HCT116 (cell line): ENCODE measurements around the gene SPRR4. TPM values are rescaled to one million over a fixed set of nuclear protein-coding genes. Genes with fewer than 3 reads are reported as not detected.

Experiments
- ATAC-seq: fragments of 200-7000 bp; cut with Tn5 transposase; 2 replicates; pipeline ENCODE4 v1.9.1; 2020; ENCODE audit warnings: mild to moderate bottlenecking, moderate library complexity
- BruUV-seq: library from RNA; stranded (reverse); fragments of 400-500 nt; replicated peaks from 2 replicates; lab custom pipeline; 2021; lab: Mats Ljungman, UMichigan
- CTCF ChIA-PET: fragments of 300-600 bp; sonication (Branson Sonifier 250); formaldehyde crosslinking; loops from one replicate; lab custom pipeline; 2021; ENCODE audit warnings: antibody characterized with exemption; lab: Charles Lee
- POLR2A ChIA-PET: fragments of 300-600, 350-600 bp; sonication (Branson Sonifier 250); formaldehyde crosslinking; loops from one replicate; lab custom pipeline; 2021; ENCODE audit warnings: antibody characterized with exemption; lab: Charles Lee
- RAD21 ChIA-PET, 2 experiments: fragments of 300-600 bp; sonication (Branson Sonifier 250); formaldehyde crosslinking; loops; one replicate each; lab custom pipeline; 2023; ENCODE audit warnings: low total read pairs in 2 of 2; ENCODE audit not compliant: uncharacterized antibody in 2 of 2, unreplicated experiment in 2 of 2, low non-redundant PET in 1 of 2; lab: Charles Lee
- DNase-seq: peaks from one replicate; pipeline ENCODE4 v3.0.0-alpha.2; 2010; ENCODE audit warnings: low read depth, low spot score
- H2AFZ ChIP-seq: fragments of 200-600 bp; shearing (Covaris generic), sonication (generic); 2 replicates; pipeline ENCODE4 v1.6.1; 2017; ENCODE audit warnings: low read depth, mixed run types, mixed read lengths, antibody characterized with exemption, low read length; ENCODE audit not compliant: poor library complexity, severe bottlenecking
- H3K27ac ChIP-seq: 2 replicates; pipeline ENCODE4 v1.5.1; 2012; ENCODE audit warnings: low read depth, low read length
- H3K27me3 ChIP-seq: fragments of 200-600 bp; sonication (generic); 2 replicates; pipeline ENCODE4 v1.6.1; 2016; ENCODE audit warnings: mixed run types, low read length, mixed read lengths; ENCODE audit not compliant: insufficient read depth
- H3K36me3 ChIP-seq, 2 experiments: fragments of 200-500 bp in 1 of 2; fragments of 200-600 bp in 1 of 2; sonication (Bioruptor generic) in 1 of 2; sonication (generic) in 1 of 2; 2 replicates each; pipeline versions ENCODE4 v1.5.1 to v1.6.1; 2014 to 2016; ENCODE audit warnings: low read length in 2 of 2, inconsistent platforms in 1 of 2, mixed read lengths in 1 of 2, mixed run types in 1 of 2; ENCODE audit not compliant: insufficient read depth in 2 of 2, control insufficient read depth in 1 of 2
- H3K4me1 ChIP-seq, 2 experiments: fragments of 200-600 bp in 1 of 2; sonication (generic) in 1 of 2; 2 replicates each; pipeline versions ENCODE4 v1.5.1 to v1.6.1; 2012 to 2017; ENCODE audit warnings: low read length in 2 of 2, inconsistent platforms in 1 of 2, mild to moderate bottlenecking in 1 of 2, mixed read lengths in 1 of 2, mixed run types in 1 of 2, moderate library complexity in 1 of 2; ENCODE audit not compliant: insufficient read depth in 2 of 2, control insufficient read depth in 1 of 2
- H3K4me2 ChIP-seq: fragments of 200-600 bp; sonication (generic); 2 replicates; pipeline ENCODE4 v1.6.1; 2017; ENCODE audit warnings: mixed run types, low read length, mixed read lengths
- H3K4me3 ChIP-seq, 2 experiments: fragments of 200-600 bp in 1 of 2; sonication (generic) in 1 of 2; replicated peaks in 1 of 2; 2 replicates each; pipeline ENCODE4 v1.5.1; 2011 to 2016; ENCODE audit warnings: low read length in 2 of 2, control low read depth in 1 of 2, low read depth in 1 of 2, mild to moderate bottlenecking in 1 of 2, mixed read lengths in 1 of 2, mixed run types in 1 of 2
- H3K79me2 ChIP-seq: fragments of 200-600 bp; sonication (generic); 2 replicates; pipeline ENCODE4 v1.6.1; 2017; ENCODE audit warnings: mild to moderate bottlenecking, mixed run types, low read length, moderate library complexity, mixed read lengths; ENCODE audit not compliant: insufficient read depth
- H3K9ac ChIP-seq: fragments of 200-600 bp; sonication (generic); 2 replicates; pipeline ENCODE4 v1.6.1; 2016; ENCODE audit warnings: low read length, mixed read lengths
- H3K9me2 ChIP-seq: fragments of 200-600 bp; sonication (generic), shearing (Covaris generic); 2 replicates; pipeline ENCODE4 v1.6.1; 2017; ENCODE audit warnings: mixed run types, mild to moderate bottlenecking, moderate library complexity; ENCODE audit not compliant: insufficient read depth
- H3K9me3 ChIP-seq, 2 experiments: fragments of 200-500 bp in 1 of 2; fragments of 200-600 bp in 1 of 2; sonication (Bioruptor generic) in 1 of 2; sonication (generic) in 1 of 2; 2 replicates each; pipeline ENCODE4 v1.6.1; 2014 to 2017; ENCODE audit warnings: low read length in 2 of 2, mixed read lengths in 2 of 2, inconsistent platforms in 1 of 2, low read depth in 1 of 2, mild to moderate bottlenecking in 1 of 2, mixed run types in 1 of 2, moderate library complexity in 1 of 2; ENCODE audit not compliant: control insufficient read depth in 1 of 2, insufficient read depth in 1 of 2
- H4K20me1 ChIP-seq: fragments of 200-600 bp; sonication (generic), shearing (Covaris generic); 2 replicates; pipeline ENCODE4 v1.6.1; 2017; ENCODE audit warnings: mixed run types, mild to moderate bottlenecking, moderate library complexity; ENCODE audit not compliant: insufficient read depth
- ATF3 ChIP-seq: IDR thresholded peaks from 2 replicates; pipeline ENCODE4 v1.6.1; 2012
- CEBPB ChIP-seq: IDR thresholded peaks from 2 replicates; pipeline ENCODE4 v1.6.1; 2012; ENCODE audit warnings: low read depth
- EGR1 ChIP-seq: IDR thresholded peaks from 2 replicates; pipeline ENCODE4 v1.6.1; 2012; ENCODE audit warnings: low read depth
- ELF1 ChIP-seq: IDR thresholded peaks from 2 replicates; pipeline ENCODE4 v1.6.1; 2012; ENCODE audit warnings: low read depth, borderline replicate concordance
- EZH2phosphoT487 ChIP-seq: fragments of 200-600 bp; IDR thresholded peaks from 2 replicates; pipeline ENCODE4 v1.6.1; 2018; ENCODE audit warnings: antibody characterized with exemption, borderline replicate concordance
- FOSL1 ChIP-seq: IDR thresholded peaks from 2 replicates; pipeline ENCODE4 v1.6.1; 2012; ENCODE audit warnings: low read depth
- JUND ChIP-seq: IDR thresholded peaks from 2 replicates; pipeline ENCODE4 v1.6.1; 2012
- MAX ChIP-seq: IDR thresholded peaks from 2 replicates; pipeline ENCODE4 v1.6.1; 2012
- POLR2A ChIP-seq: IDR thresholded peaks from 2 replicates; pipeline ENCODE4 v1.7.0; 2011; ENCODE audit warnings: borderline replicate concordance; ENCODE audit not compliant: insufficient read depth, insufficient read length; ENCODE audit errors: extremely low read depth
- RAD21 ChIP-seq: IDR thresholded peaks from 2 replicates; pipeline ENCODE4 v1.6.1; 2012; ENCODE audit warnings: low read depth, mild to moderate bottlenecking
- REST ChIP-seq: IDR thresholded peaks from 2 replicates; pipeline ENCODE4 v1.6.1; 2012; ENCODE audit warnings: low read depth
- SIN3A ChIP-seq: IDR thresholded peaks from 2 replicates; pipeline ENCODE4 v1.6.1; 2012; ENCODE audit warnings: low read depth
- SP1 ChIP-seq: IDR thresholded peaks from 2 replicates; pipeline ENCODE4 v1.6.1; 2012; ENCODE audit warnings: low read depth
- SRF ChIP-seq: IDR thresholded peaks from 2 replicates; pipeline ENCODE4 v1.6.1; 2012; ENCODE audit warnings: low read depth
- ZNF274 ChIP-seq: fragments of 200-500 bp; sonication (Bioruptor generic); IDR thresholded peaks from 2 replicates; pipeline ENCODE4 v1.6.1; 2014; ENCODE audit warnings: mild to moderate bottlenecking, low read depth, low read length, inconsistent platforms
- intact Hi-C: fragments of 100-400 bp; cut with micrococcal nuclease; formaldehyde crosslinking; loops from 2 replicates; pipeline ENCODE4 v1.10.0; 2022
- total RNA-seq: library from RNA; stranded (reverse); gene quantifications from one replicate; pipeline ENCODE4 v1.2.1, GENCODE V29; 2021; ENCODE audit not compliant: unreplicated experiment

Gene SPRR4
- total RNA-seq, 1 experiment from 2014 or later: not detected

- no peaks in the 10 kb centered on the region for H4K20me1 ChIP-seq
- H3K36me3 ChIP-seq: no peaks in the 10 kb centered on the region
- no peaks in the 10 kb centered on the region for H3K4me1 ChIP-seq
- no peak overlapping the region for H3K27ac ChIP-seq
- no peaks in the 10 kb centered on the region for H3K9me3 ChIP-seq
- intact Hi-C loops: no loop called here
- H3K27me3 ChIP-seq: peaks cover 26% of the 10 kb centered on the region
- no peak overlapping the region for H3K9ac ChIP-seq
- DNase-seq: no peak
- no peak for ATAC-seq
- BruUV-seq: no TSS peak
- CTCF ChIA-PET: no interaction called here
- no peak for TF ChIP-seq POLR2A
- no peak for TF ChIP-seq SIN3A
- TF ChIP-seq EGR1: no peak
- no peak for TF ChIP-seq FOSL1
- no peak for TF ChIP-seq MAX
- no peak for TF ChIP-seq RAD21
- no peak for TF ChIP-seq SP1
- no peak for TF ChIP-seq ZNF274
- no peak for TF ChIP-seq CEBPB
- TF ChIP-seq EZH2phosphoT487: no peak
- TF ChIP-seq SRF: no peak
- TF ChIP-seq JUND: no peak
- no peak for TF ChIP-seq ATF3
- H3K9me2 ChIP-seq: no peaks in the 10 kb centered on the region
- no peak overlapping the region for H2AFZ ChIP-seq
- no peak overlapping the region for H3K4me3 ChIP-seq
- RAD21 ChIA-PET: no interaction called here
- POLR2A ChIA-PET: no interaction called here
- H3K4me2 ChIP-seq: no peak overlapping the region
- no peaks in the 10 kb centered on the region for H3K79me2 ChIP-seq
Measured at GRCh38 chr1:152972196-152972886, 1.9 kb downstream of the SPRR4 start.

GRCh38 chr1:152976688-152977087 is 6.2 kb downstream of the SPRR4 start:
- RAD21 ChIA-PET: no interaction called here
- Histone ChIP-seq H3K79me2 (no peaks in the 10 kb centered on the region), H3K36me3 (no peaks in the 10 kb centered on the region), H3K9me3 (no peaks in the 10 kb centered on the region), H2AFZ (no peak overlapping the region), H3K4me2 (no peak overlapping the region), H3K4me3 (no peak overlapping the region), H3K9ac (no peak overlapping the region), H3K9me2 (no peaks in the 10 kb centered on the region), H3K4me1 (no peaks in the 10 kb centered on the region), H3K27ac (no peak overlapping the region), H3K27me3 (peaks cover 38% of the 10 kb centered on the region; the same call in 1 of the 2 replicates), H4K20me1 (no peaks in the 10 kb centered on the region)
- CTCF ChIA-PET: no interaction called here
- intact Hi-C loops: no loop called here
- DNase-seq: no peak
- BruUV-seq: no TSS peak
- POLR2A ChIA-PET: no interaction called here
- TF ChIP-seq ELF1 (no peak), REST (no peak)
- no peak for ATAC-seq
